ENCODE data around the gene HOXA9.

- TF ChIP-seq, protein P1, sequence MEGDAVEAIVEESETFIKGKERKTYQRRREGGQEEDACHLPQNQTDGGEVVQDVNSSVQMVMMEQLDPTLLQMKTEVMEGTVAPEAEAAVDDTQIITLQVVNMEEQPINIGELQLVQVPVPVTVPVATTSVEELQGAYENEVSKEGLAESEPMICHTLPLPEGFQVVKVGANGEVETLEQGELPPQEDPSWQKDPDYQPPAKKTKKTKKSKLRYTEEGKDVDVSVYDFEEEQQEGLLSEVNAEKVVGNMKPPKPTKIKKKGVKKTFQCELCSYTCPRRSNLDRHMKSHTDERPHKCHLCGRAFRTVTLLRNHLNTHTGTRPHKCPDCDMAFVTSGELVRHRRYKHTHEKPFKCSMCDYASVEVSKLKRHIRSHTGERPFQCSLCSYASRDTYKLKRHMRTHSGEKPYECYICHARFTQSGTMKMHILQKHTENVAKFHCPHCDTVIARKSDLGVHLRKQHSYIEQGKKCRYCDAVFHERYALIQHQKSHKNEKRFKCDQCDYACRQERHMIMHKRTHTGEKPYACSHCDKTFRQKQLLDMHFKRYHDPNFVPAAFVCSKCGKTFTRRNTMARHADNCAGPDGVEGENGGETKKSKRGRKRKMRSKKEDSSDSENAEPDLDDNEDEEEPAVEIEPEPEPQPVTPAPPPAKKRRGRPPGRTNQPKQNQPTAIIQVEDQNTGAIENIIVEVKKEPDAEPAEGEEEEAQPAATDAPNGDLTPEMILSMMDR (conservative IDR thresholded peaks at IDR 0.05; ENCODE audit: low read depth, low read length), result no peak
- no peak for TF ChIP-seq ELK1 (IDR thresholded peaks at IDR 0.05; ENCODE audit: borderline replicate concordance, low read depth, low read length)
- TF ChIP-seq POLR2A (IDR thresholded peaks at IDR 0.05; ENCODE audit: low read depth, low read length), result no peak
- TF ChIP-seq, protein P2, sequence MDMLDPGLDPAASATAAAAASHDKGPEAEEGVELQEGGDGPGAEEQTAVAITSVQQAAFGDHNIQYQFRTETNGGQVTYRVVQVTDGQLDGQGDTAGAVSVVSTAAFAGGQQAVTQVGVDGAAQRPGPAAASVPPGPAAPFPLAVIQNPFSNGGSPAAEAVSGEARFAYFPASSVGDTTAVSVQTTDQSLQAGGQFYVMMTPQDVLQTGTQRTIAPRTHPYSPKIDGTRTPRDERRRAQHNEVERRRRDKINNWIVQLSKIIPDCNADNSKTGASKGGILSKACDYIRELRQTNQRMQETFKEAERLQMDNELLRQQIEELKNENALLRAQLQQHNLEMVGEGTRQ (IDR thresholded peaks at IDR 0.05; ENCODE audit: low read depth, low read length), result no peak
- no peak for TF ChIP-seq BHLHE40 (IDR thresholded peaks at IDR 0.05; ENCODE audit: low read depth, low read length)
- TF ChIP-seq CEBPB (IDR thresholded peaks at IDR 0.05; ENCODE audit: low read depth, low read length), result no peak
- no peak for TF ChIP-seq MAZ (IDR thresholded peaks at IDR 0.05; ENCODE audit: borderline replicate concordance, low read depth, low read length)
These were observed 7.6 kb upstream of the HOXA9 start for GRCh38 chr7:27172823-27173510.

Measured in IMR-90 (cell line).